Endothelial cell of umbilical vein (primary cell): ENCODE results near the gene PPP4R1. TPM values are rescaled to one million over a fixed set of nuclear protein-coding genes. Genes with fewer than 3 reads are reported as not detected.

Experiments
- BruUV-seq: library from RNA; stranded (reverse); fragments of 400-500 nt; replicated peaks from 2 replicates; lab custom pipeline; 2021; lab: Mats Ljungman, UMichigan
- CTCF ChIA-PET: fragments of 300-600, 350-600 bp; sonication (Branson Sonifier 250); formaldehyde crosslinking; loops from one replicate; lab custom pipeline; 2021; ENCODE audit warnings: antibody characterized with exemption, inconsistent platforms; lab: Charles Lee
- POLR2A ChIA-PET: fragments of 300-600, 350-600 bp; sonication (Branson Sonifier 250); formaldehyde crosslinking; loops from one replicate; lab custom pipeline; 2021; ENCODE audit warnings: antibody characterized with exemption, inconsistent platforms; lab: Charles Lee
- DNase-seq: peaks from one replicate; pipeline ENCODE4 v3.0.0-alpha.2; 2011; ENCODE audit warnings: low read depth, low spot score
- FAIRE-seq: peaks from 2 replicates; lab custom pipeline; 2011; peaks lifted over from hg19 to GRCh38; lab: Jason Lieb, UNC
- H2AFZ ChIP-seq: 2 replicates; pipeline ENCODE4 v1.6.0; 2012; ENCODE audit warnings: low read depth, low read length, control low read depth, inconsistent platforms
- H3K27ac ChIP-seq: 2 replicates; pipeline ENCODE4 v1.5.1; 2011; ENCODE audit warnings: low read depth, mild to moderate bottlenecking, control low read depth, low read length, moderate library complexity; ENCODE audit not compliant: insufficient read depth
- H3K27me3 ChIP-seq, 2 experiments: 2 replicates each; pipeline versions ENCODE4 v1.6.0 to v1.6.1; 2011; ENCODE audit warnings: low read length in 2 of 2, mixed read lengths in 1 of 2; ENCODE audit not compliant: control insufficient read depth in 2 of 2, insufficient read depth in 2 of 2
- H3K36me3 ChIP-seq, 2 experiments: 2 replicates in 1 of 2; 3 replicates in 1 of 2; pipeline ENCODE4 v1.5.1; 2011; ENCODE audit warnings: low read length in 2 of 2, mild to moderate bottlenecking in 1 of 2, moderate library complexity in 1 of 2; ENCODE audit not compliant: control insufficient read depth in 2 of 2, insufficient read depth in 2 of 2; ENCODE audit errors: extremely low read depth in 1 of 2
- H3K4me1 ChIP-seq: 3 replicates; pipeline ENCODE4 v1.5.1; 2011; ENCODE audit warnings: mild to moderate bottlenecking, low read length; ENCODE audit not compliant: control insufficient read depth, insufficient read depth; ENCODE audit errors: extremely low read depth
- H3K4me2 ChIP-seq: 2 replicates; pipeline ENCODE4 v1.6.1; 2011; ENCODE audit warnings: low read length, control low read depth, mixed read lengths; ENCODE audit not compliant: insufficient read depth
- H3K4me3 ChIP-seq, 3 experiments: fragments of 200-600 bp in 1 of 3; sonication (generic), shearing (Covaris generic) in 1 of 3; replicated peaks in 1 of 3; 2 replicates each; pipeline ENCODE4 v1.5.1; 2011 to 2016; ENCODE audit warnings: control low read depth in 3 of 3, low read length in 3 of 3, mild to moderate bottlenecking in 2 of 3, inconsistent platforms in 1 of 3, low read depth in 1 of 3, moderate library complexity in 1 of 3; ENCODE audit not compliant: insufficient read depth in 1 of 3
- H3K79me2 ChIP-seq: 2 replicates; pipeline ENCODE4 v1.6.0; 2012; ENCODE audit warnings: low read length, inconsistent platforms; ENCODE audit not compliant: control insufficient read depth, insufficient read depth
- H3K9ac ChIP-seq: replicated peaks from 2 replicates; pipeline ENCODE3; 2011; ENCODE audit warnings: low read length, control low read depth; ENCODE audit not compliant: insufficient read depth; ENCODE audit errors: extremely low read depth
- H3K9me1 ChIP-seq: replicated peaks from 3 replicates; pipeline ENCODE4 v1.6.0; 2011; ENCODE audit warnings: mild to moderate bottlenecking, low read length; ENCODE audit not compliant: control insufficient read depth, insufficient read depth; ENCODE audit errors: extremely low read depth
- H3K9me3 ChIP-seq: replicated peaks from 2 replicates; pipeline ENCODE4 v1.5.1; 2012; ENCODE audit warnings: low read length, inconsistent platforms; ENCODE audit not compliant: control insufficient read depth, insufficient read depth
- H4K20me1 ChIP-seq: replicated peaks from 2 replicates; pipeline ENCODE3; 2011; ENCODE audit warnings: mild to moderate bottlenecking, low read length; ENCODE audit not compliant: control insufficient read depth, insufficient read depth; ENCODE audit errors: extremely low read depth
- CTCF ChIP-seq, 2 donors: IDR thresholded peaks; 1 replicate in 1 of 2; 2 replicates in 1 of 2; pipeline ENCODE4 v1.5.1; 2011; ENCODE audit warnings: low read length in 2 of 2, mild to moderate bottlenecking in 2 of 2, moderate library complexity in 2 of 2, control low read depth in 1 of 2, inconsistent platforms in 1 of 2, low read depth in 1 of 2; ENCODE audit not compliant: insufficient read depth in 1 of 2; ENCODE audit errors: extremely low read depth in 1 of 2
- EZH2 ChIP-seq: IDR thresholded peaks from 2 replicates; pipeline ENCODE4 v1.6.1; 2012; ENCODE audit warnings: borderline replicate concordance, low read depth, mild to moderate bottlenecking, moderate library complexity, low read length, inconsistent platforms; ENCODE audit not compliant: severe bottlenecking
- FOS ChIP-seq: IDR thresholded peaks from 2 replicates; pipeline ENCODE4 v1.6.1; 2011; ENCODE audit warnings: mild to moderate bottlenecking, low read length, moderate library complexity, borderline replicate concordance; ENCODE audit not compliant: insufficient read depth
- GATA2 ChIP-seq: IDR thresholded peaks from 2 replicates; pipeline ENCODE4 v1.7.0; 2011; ENCODE audit warnings: low read depth, mild to moderate bottlenecking, moderate library complexity, mixed read lengths, low read length; ENCODE audit not compliant: insufficient read length, insufficient read depth
- JUN ChIP-seq: IDR thresholded peaks from 2 replicates; pipeline ENCODE4 v1.6.1; 2011; ENCODE audit warnings: borderline replicate concordance, low read depth; ENCODE audit not compliant: insufficient read length, insufficient read depth
- MYC ChIP-seq: IDR thresholded peaks from one replicate; pipeline ENCODE4 v1.6.1; 2011; ENCODE audit warnings: mild to moderate bottlenecking, low read depth, low read length
- POLR2A ChIP-seq: IDR thresholded peaks from 2 replicates; pipeline ENCODE4 v1.6.1; 2012; ENCODE audit warnings: low read depth, mild to moderate bottlenecking, control low read depth, low read length
- POLR2AphosphoS5 ChIP-seq: IDR thresholded peaks from 2 replicates; pipeline ENCODE4 v1.6.1; 2012; ENCODE audit warnings: low read depth, mild to moderate bottlenecking, control low read depth, low read length, moderate library complexity; ENCODE audit not compliant: insufficient read depth
- dilution Hi-C: fragments of 300-500 bp; cut with MboI; formaldehyde crosslinking; loops from one replicate; pipeline ENCODE4 v1.15.0; 2019; ENCODE audit warnings: low sequenced_read_pairs; ENCODE audit not compliant: extremely low pct_ligation_motif_present
- intact Hi-C: fragments of 100-400 bp; cut with micrococcal nuclease; formaldehyde crosslinking; loops from one replicate; pipeline ENCODE4 v1.10.0; 2022
- polyA plus RNA-seq, 4 experiments: library from polyadenylated mRNA; depleted of rRNA in 3 of 4; stranded (reverse) in 3 of 4; unstranded in 1 of 4; fragments of >200 nt; gene quantifications; 2 replicates each; pipeline versions ENCODE4 v1.2.1 to v1.2.3, GENCODE V29; 2011 to 2012; ENCODE audit warnings: missing spikeins in 1 of 4
- total RNA-seq: library from RNA; stranded (reverse); gene quantifications from 2 replicates; pipeline ENCODE4 v1.2.3, GENCODE V29; 2021
- TF ChIP-seq, protein P1 (sequence below): IDR thresholded peaks from 2 replicates; pipeline ENCODE4 v1.6.1; 2011; ENCODE audit not compliant: insufficient read depth, insufficient read length

The PPP4R1 gene
- total and polyA plus RNA-seq, 2 donors (not counting 3 experiments of a cell fraction or from before 2014, with no cell fraction given), result 138 to 152 TPM

DNA sequence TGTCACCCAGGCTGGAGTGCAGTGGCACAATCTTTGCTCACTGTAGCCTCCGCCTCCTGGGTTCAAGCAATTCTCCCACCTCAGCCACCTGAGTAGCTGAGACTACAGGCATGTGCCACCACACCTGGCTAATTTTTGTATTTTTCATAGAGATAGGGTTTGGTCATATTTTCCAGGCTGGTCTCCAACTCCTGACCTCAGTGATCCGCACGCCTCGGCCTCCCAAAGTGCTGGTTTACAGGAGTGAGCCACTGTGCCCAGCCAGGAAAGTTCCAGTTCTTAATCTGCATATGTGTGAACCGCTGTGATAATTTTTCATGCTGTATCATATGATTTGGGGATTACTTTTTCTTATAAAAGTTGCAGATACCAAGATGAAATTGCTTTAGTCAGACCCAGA lies 14.6 kb upstream of the PPP4R1 start:
- no TSS peak for BruUV-seq
- DNase-seq, result no peak
- H3K4me1 ChIP-seq, result peaks cover 7% of the 10 kb centered on the region
- H3K27ac ChIP-seq, result no peak overlapping the region
- no peaks in the 10 kb centered on the region for H3K79me2 ChIP-seq
- no peak for FAIRE-seq
- no peak overlapping the region for H3K4me2 ChIP-seq
- no peak overlapping the region for H3K9ac ChIP-seq
- no peak for TF ChIP-seq EZH2
- TF ChIP-seq, protein P1, sequence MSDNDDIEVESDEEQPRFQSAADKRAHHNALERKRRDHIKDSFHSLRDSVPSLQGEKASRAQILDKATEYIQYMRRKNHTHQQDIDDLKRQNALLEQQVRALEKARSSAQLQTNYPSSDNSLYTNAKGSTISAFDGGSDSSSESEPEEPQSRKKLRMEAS, result no peak
- TF ChIP-seq FOS, result no peak
- no peak for TF ChIP-seq GATA2
- no peak for TF ChIP-seq JUN
- TF ChIP-seq MYC, result no peak
- H3K4me3 ChIP-seq, result no peak overlapping the region
- H3K27me3 ChIP-seq, result no peaks in the 10 kb centered on the region
- intact Hi-C loops, result no loop called here
- ChIA-PET POLR2A (no interaction called here), CTCF (interaction anchor here (1.3 kb wide), 1 partner anchor 10 kb away, joined by 4 read pairs; no protein-coding TSS in a partner anchor)
- H3K36me3 ChIP-seq, result no peaks in the 10 kb centered on the region
- dilution Hi-C loops, result no loop called here
- no peaks in the 10 kb centered on the region for H3K9me3 ChIP-seq
- no peaks in the 10 kb centered on the region for H3K9me1 ChIP-seq
- no peak overlapping the region for H2AFZ ChIP-seq
- H4K20me1 ChIP-seq, result no peaks in the 10 kb centered on the region

GRCh38 chr18:9627642-9628041 lies 13.3 kb upstream of the PPP4R1 start:
- Histone ChIP-seq H4K20me1 (no peaks in the 10 kb centered on the region), H3K4me3 (no peak overlapping the region), H3K27me3 (no peaks in the 10 kb centered on the region), H2AFZ (peak overlapping the region; percentile 76), H3K79me2 (no peaks in the 10 kb centered on the region), H3K27ac (no peak overlapping the region), H3K36me3 (no peaks in the 10 kb centered on the region), H3K9me3 (no peaks in the 10 kb centered on the region), H3K4me1 (peaks cover 7% of the 10 kb centered on the region), H3K4me2 (no peak overlapping the region), H3K9me1 (no peaks in the 10 kb centered on the region), H3K9ac (no peak overlapping the region)
- ChIA-PET CTCF (interaction anchor here (0.6 to 1.4 kb wide), 3 partner anchors 8 to 24 kb away, joined by 3 to 5 read pairs (median 4); no protein-coding TSS in a partner anchor), POLR2A (no interaction called here)
- BruUV-seq, result no TSS peak
- FAIRE-seq, result peak; percentile 43
- dilution Hi-C loops, result no loop called here
- TF ChIP-seq EZH2 (no peak), POLR2A (no peak), FOS (no peak), POLR2AphosphoS5 (no peak), CTCF (IDR thresholded peaks at IDR 0.05; ENCODE audit: extremely low read depth in 1 of 2, insufficient read depth in 1 of 2, low read depth in 1 of 2, low read length in 2 of 2) (no peak), JUN (no peak), MYC (no peak), GATA2 (no peak)
- TF ChIP-seq, protein P1, result no peak
- no peak for DNase-seq
- intact Hi-C loops, result no loop called here
